HFFc6 (cell line): ENCODE results near the gene RHBDF2. TPM values are rescaled to one million over a fixed set of nuclear protein-coding genes. Genes with fewer than 3 reads are reported as not detected.

Experiments used
- DNase-seq: peaks from one replicate; pipeline ENCODE4 v3.0.0-alpha.2; 2018
- H3K27ac Mint-ChIP-seq: 2 replicates; pipeline ENCODE4 v1.8.0; 2020; ENCODE audit warnings: mild to moderate bottlenecking, mixed read lengths
- H3K27me3 Mint-ChIP-seq: 2 replicates; pipeline ENCODE4 v1.8.0; 2021; ENCODE audit warnings: mild to moderate bottlenecking, moderate library complexity, mixed read lengths; ENCODE audit not compliant: insufficient read depth
- H3K36me3 Mint-ChIP-seq: 2 replicates; pipeline ENCODE4 v1.8.0; 2021; ENCODE audit warnings: low read depth, mixed read lengths
- H3K4me1 Mint-ChIP-seq: 2 replicates; pipeline ENCODE4 v1.8.0; 2020; ENCODE audit warnings: low read depth, mixed read lengths
- H3K4me3 Mint-ChIP-seq: 2 replicates; pipeline ENCODE4 v1.8.0; 2020; ENCODE audit warnings: mild to moderate bottlenecking, moderate library complexity, mixed read lengths
- H3K9me3 Mint-ChIP-seq: 2 replicates; pipeline ENCODE4 v1.8.0; 2020; ENCODE audit warnings: mild to moderate bottlenecking, mixed read lengths
- total RNA-seq, 6 experiments: library from RNA; stranded (reverse); fragmentation: NEBNext Ultra II Directional; extraction: Animal tissue kit (Norgen Biotek cat#: 25700); gene quantifications; 2 replicates in 1 of 6; 3 replicates in 5 of 6; pipeline ENCODE4 v1.2.3, GENCODE V29; 2021
- TF ChIP-seq, protein P1 (sequence below): fragments of 200-600 bp; sonication (generic); IDR thresholded peaks from 2 replicates; pipeline ENCODE4 v1.5.0; 2021; ENCODE audit warnings: antibody characterized with exemption, mild to moderate bottlenecking

Gene RHBDF2
- total RNA-seq, 6 experiments from 2014 or later: 7.1 to 13.1 (median 9.4) TPM

DNA sequence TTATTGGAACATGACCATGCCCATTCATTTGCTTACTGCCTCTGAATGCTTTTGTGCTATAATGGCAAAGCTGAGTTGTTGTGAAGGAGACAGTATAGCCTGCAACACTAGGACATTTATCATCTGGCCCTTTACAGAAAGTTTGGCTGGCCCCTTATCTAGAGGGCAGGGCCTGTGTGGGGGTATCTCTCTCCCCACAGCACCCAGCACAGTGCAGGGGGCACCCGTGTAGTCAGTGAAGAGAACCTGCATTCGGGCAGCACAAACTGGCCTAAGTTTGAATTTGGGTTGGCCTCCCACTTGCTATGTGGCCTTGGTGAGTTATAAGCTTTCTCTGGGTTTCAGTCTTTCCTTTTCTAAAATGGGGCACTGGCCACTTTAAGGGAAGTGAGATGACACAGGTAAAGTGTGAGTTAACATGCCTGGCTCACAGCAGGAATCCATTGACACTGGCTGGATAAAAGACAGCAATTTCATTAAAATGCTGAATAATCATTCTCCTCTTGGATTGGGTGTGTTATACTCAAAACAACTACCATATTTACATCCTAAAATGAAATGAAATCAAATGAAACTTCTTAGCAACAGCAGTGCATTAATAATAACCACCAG lies 60.4 kb downstream of the RHBDF2 start:
- Mint-ChIP-seq H3K27ac (no peak overlapping the region), H3K36me3 (no peaks in the 10 kb centered on the region; the same call in 1 of the 2 replicates), H3K27me3 (peaks cover 2% of the 10 kb centered on the region; the same call in 1 of the 2 replicates), H3K9me3 (no peaks in the 10 kb centered on the region), H3K4me3 (no peak overlapping the region), H3K4me1 (peaks cover 65% of the 10 kb centered on the region)
- TF ChIP-seq, protein P1, sequence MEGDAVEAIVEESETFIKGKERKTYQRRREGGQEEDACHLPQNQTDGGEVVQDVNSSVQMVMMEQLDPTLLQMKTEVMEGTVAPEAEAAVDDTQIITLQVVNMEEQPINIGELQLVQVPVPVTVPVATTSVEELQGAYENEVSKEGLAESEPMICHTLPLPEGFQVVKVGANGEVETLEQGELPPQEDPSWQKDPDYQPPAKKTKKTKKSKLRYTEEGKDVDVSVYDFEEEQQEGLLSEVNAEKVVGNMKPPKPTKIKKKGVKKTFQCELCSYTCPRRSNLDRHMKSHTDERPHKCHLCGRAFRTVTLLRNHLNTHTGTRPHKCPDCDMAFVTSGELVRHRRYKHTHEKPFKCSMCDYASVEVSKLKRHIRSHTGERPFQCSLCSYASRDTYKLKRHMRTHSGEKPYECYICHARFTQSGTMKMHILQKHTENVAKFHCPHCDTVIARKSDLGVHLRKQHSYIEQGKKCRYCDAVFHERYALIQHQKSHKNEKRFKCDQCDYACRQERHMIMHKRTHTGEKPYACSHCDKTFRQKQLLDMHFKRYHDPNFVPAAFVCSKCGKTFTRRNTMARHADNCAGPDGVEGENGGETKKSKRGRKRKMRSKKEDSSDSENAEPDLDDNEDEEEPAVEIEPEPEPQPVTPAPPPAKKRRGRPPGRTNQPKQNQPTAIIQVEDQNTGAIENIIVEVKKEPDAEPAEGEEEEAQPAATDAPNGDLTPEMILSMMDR: no peak
- no peak for DNase-seq

DNA sequence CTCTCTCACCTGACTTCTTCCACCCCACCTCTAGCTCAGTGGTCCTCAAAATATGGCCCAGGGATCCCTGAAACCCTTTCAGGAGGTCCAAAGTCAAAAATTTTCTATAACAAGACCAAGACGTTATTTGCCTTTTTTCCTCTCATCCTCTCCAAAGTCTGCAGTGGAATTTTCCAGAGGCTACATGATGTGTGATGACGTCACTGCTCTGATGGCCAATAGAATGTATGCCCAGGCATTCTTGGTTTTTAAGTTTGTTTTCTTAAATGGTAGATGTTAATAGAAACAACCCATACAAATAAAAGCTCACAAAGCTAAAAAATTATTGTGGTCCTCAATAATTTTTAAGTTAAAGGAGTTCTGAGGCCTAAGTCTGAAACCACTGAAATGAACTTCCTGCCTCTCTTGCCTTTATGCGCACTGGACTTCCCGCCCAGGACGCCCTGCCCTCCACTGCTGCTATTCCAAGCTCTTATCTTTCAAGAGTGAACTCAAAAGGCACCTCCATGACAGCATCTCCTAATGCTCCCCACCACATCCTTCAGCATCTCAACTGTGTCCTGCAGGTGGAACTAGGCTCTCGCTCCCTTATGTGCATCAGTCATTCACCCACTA lies 61.8 kb downstream of the RHBDF2 start:
- Mint-ChIP-seq H3K4me1 (peaks cover 51% of the 10 kb centered on the region), H3K36me3 (peaks cover 3% of the 10 kb centered on the region; the same call in 1 of the 2 replicates), H3K27me3 (peaks cover 2% of the 10 kb centered on the region; the same call in 1 of the 2 replicates), H3K4me3 (no peak overlapping the region), H3K27ac (no peak overlapping the region; the same call in 1 of the 2 replicates), H3K9me3 (no peaks in the 10 kb centered on the region)
- TF ChIP-seq, protein P1: no peak
- DNase-seq: no peak

DNA sequence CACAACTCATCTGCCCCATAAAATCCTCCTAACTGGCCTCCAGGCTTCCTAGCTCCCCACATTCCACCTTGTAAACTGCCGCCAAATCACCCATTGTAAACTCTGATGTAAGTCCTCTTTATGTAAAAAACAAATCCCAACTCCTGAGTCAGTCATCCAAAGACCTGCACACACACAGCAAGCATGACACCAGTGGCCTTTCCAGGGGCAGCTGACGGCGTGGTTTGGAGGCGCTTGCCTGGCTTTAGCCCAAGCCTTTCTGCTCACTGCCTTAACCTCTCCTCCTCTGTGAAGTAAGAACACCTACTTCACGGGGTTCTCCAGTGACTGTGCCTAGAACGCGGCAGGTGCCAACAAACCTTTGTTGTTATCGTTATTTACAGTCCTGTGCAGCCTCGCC lies 62.3 kb downstream of the RHBDF2 start:
- Mint-ChIP-seq H3K36me3 (peaks cover 3% of the 10 kb centered on the region; the same call in 1 of the 2 replicates), H3K9me3 (no peaks in the 10 kb centered on the region), H3K27ac (no peak overlapping the region; the same call in 1 of the 2 replicates), H3K4me1 (peaks cover 46% of the 10 kb centered on the region), H3K4me3 (no peak overlapping the region), H3K27me3 (peaks cover 2% of the 10 kb centered on the region; the same call in 1 of the 2 replicates)
- no peak for DNase-seq
- TF ChIP-seq, protein P1: no peak

DNA sequence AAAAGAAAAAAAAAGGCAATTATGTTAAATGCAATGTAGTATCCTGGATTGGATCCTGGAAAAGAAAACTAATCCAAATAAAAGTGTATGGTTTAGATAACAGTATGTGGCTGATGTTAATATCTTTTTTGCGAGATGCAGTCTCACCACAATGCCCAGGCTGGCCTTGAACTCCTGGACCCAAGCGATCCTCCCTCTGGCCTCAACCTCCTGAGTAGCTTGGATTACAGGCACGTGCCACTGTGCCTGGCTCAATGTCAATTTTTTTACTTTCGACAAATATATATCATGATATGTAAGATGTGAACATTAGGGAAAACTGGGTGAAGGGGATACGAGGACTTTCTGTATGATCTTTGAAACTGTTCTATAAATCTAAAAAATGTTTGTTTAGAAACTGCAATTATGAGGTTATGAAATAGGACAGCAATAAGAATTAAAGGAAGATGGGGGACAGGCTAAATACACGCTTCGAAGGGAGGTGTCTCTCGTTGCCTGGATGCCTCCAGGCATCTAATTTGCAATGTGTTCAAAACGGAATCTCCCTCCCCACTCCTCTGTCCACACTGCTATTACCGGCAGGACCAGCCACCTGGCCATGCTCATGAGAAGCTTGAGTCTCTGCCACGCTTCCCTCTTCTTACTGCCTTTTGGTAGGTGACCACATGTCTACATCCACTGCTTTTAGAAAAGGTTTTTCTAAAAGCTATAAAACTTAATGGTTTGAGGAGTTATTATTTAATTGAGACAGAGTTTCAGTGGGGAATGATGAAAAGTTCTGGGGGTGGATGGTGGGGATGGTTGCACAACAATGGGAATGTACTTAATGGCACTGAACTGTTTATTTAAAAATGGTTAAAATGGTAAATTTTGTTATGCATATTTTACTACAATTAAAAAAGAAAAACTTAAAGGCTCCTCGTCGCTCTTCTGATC lies 63.5 kb downstream of the RHBDF2 start:
- no peak overlapping the region; the same call in 1 of the 2 replicates for H3K27ac Mint-ChIP-seq
- TF ChIP-seq, protein P1: no peak
- no peaks in the 10 kb centered on the region for H3K9me3 Mint-ChIP-seq
- H3K27me3 Mint-ChIP-seq: peaks cover 2% of the 10 kb centered on the region; the same call in 1 of the 2 replicates
- no peak overlapping the region for H3K4me3 Mint-ChIP-seq
- no peak for DNase-seq
- peaks cover 40% of the 10 kb centered on the region for H3K4me1 Mint-ChIP-seq
- peaks cover 3% of the 10 kb centered on the region; the same call in 1 of the 2 replicates for H3K36me3 Mint-ChIP-seq

DNA sequence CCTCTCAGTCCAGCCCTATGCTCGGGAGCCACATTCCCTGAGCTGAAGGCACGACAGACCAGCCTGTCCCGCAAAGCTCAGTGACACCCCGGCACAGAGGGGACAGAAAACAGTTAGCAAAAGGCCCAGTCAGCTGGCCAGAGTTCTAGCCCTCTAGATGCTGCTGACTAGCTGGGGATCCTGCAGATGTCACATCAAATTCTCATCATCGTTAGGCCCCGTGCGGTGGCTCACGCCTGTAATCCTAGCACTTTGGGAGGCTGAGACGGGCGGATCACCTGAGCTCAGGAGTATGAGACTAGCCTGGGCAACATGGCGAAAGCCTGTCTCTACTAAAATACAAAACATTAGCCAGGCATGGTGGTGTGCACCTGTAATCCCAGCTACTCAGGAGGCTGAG lies 65.5 kb downstream of the RHBDF2 start:
- no peak overlapping the region for H3K27ac Mint-ChIP-seq
- peaks cover 2% of the 10 kb centered on the region for H3K27me3 Mint-ChIP-seq
- H3K36me3 Mint-ChIP-seq: 0 out of 2 replicates have a peak, but pooled peaks cover 3% of the 10 kb centered on the region
- no peak for DNase-seq
- no peak overlapping the region for H3K4me3 Mint-ChIP-seq
- TF ChIP-seq, protein P1: no peak
- H3K4me1 Mint-ChIP-seq: peaks cover 37% of the 10 kb centered on the region
- H3K9me3 Mint-ChIP-seq: no peaks in the 10 kb centered on the region
